SK-N-MC (cell line): Measurements from ENCODE around the gene RAVER2.

Experiments
- EZH2 ChIP-seq: fragments of 200-600 bp; sonication (generic); IDR thresholded peaks from one replicate; pipeline ENCODE4 v1.6.1; 2017; ENCODE audit warnings: antibody characterized with exemption
- POLR2AphosphoS5 ChIP-seq: IDR thresholded peaks from 2 replicates; pipeline ENCODE4 v1.6.1; 2012; ENCODE audit warnings: mild to moderate bottlenecking, low read depth, low read length, borderline replicate concordance

- TF ChIP-seq EZH2 (no peak), POLR2AphosphoS5 (no peak)
These were observed 33.6 kb upstream of the RAVER2 start for GRCh38 chr1:64711266-64711665.
